Measurements from ENCODE around the gene JARID2. TPM values are rescaled to one million over a fixed set of nuclear protein-coding genes. Genes with fewer than 3 reads are reported as not detected.

JARID2 gene
- total RNA-seq, 1 donor from 2014 or later: 65.6 TPM

DNA sequence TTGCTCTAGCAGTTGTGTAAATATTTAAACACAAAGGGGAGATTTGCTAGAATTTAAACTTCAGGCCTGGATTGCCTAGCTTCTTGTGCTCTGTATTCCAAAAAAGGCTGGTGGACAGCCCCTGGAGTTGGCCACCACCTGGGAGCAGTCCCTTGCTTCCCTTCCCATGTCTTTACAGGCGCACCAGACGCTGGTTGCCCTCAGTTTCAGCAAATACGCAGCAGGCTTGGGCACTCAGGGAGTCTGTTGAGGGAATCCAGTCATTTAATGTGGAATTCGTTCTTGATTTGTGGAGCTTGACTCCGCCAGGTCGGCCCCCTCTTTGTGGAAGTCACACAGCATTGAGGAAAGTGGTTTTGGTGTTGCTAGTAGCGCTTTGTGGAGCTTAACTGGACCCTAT, 260.2 kb downstream of the JARID2 start:
- Mint-ChIP-seq H3K36me3 (ENCODE audit: insufficient read depth) (peaks cover 32% of the 10 kb centered on the region), H3K27me3 (no peaks in the 10 kb centered on the region), H3K9me3 (ENCODE audit: low read depth) (no peaks in the 10 kb centered on the region), H3K4me3 (ENCODE audit: low read depth) (no peak overlapping the region), H3K4me1 (ENCODE audit: low read depth) (peaks cover 9% of the 10 kb centered on the region), H3K27ac (peak overlapping the region; percentile 74)
- TF ChIP-seq, protein P1, sequence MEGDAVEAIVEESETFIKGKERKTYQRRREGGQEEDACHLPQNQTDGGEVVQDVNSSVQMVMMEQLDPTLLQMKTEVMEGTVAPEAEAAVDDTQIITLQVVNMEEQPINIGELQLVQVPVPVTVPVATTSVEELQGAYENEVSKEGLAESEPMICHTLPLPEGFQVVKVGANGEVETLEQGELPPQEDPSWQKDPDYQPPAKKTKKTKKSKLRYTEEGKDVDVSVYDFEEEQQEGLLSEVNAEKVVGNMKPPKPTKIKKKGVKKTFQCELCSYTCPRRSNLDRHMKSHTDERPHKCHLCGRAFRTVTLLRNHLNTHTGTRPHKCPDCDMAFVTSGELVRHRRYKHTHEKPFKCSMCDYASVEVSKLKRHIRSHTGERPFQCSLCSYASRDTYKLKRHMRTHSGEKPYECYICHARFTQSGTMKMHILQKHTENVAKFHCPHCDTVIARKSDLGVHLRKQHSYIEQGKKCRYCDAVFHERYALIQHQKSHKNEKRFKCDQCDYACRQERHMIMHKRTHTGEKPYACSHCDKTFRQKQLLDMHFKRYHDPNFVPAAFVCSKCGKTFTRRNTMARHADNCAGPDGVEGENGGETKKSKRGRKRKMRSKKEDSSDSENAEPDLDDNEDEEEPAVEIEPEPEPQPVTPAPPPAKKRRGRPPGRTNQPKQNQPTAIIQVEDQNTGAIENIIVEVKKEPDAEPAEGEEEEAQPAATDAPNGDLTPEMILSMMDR (IDR thresholded peaks at IDR 0.05; ENCODE audit: unreplicated experiment): no peak
- DNase-seq (ENCODE audit: low spot score, unreplicated experiment): no peak

DNA sequence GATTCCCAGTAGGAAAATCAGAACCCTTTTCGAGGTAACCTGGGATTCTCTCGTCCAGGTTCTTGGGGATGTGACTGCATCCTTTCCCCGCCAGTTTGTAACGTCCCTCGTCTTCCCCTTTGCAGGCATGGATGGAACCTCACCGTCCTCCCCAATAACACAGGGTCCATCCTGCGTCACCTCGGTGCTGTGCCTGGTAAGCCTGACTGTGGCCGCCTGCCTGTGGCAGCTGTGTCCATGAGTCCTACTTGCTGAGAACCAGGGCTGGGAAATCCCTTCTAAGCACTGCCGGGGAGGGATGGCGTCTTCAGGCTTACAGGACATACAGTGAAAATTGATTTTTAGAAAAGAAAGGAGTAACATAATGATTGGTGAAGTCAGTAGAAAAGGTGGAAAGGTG, 261.4 kb downstream of the JARID2 start:
- no peak for DNase-seq (ENCODE audit: low spot score, unreplicated experiment)
- no peaks in the 10 kb centered on the region for H3K9me3 Mint-ChIP-seq (ENCODE audit: low read depth)
- no peak overlapping the region for H3K4me3 Mint-ChIP-seq (ENCODE audit: low read depth)
- H3K36me3 Mint-ChIP-seq (ENCODE audit: insufficient read depth): peaks cover 29% of the 10 kb centered on the region
- H3K27me3 Mint-ChIP-seq: no peaks in the 10 kb centered on the region
- peaks cover 9% of the 10 kb centered on the region for H3K4me1 Mint-ChIP-seq (ENCODE audit: low read depth)
- TF ChIP-seq, protein P1 (IDR thresholded peaks at IDR 0.05; ENCODE audit: unreplicated experiment): no peak
- H3K27ac Mint-ChIP-seq: peak overlapping the region; percentile 22

DNA sequence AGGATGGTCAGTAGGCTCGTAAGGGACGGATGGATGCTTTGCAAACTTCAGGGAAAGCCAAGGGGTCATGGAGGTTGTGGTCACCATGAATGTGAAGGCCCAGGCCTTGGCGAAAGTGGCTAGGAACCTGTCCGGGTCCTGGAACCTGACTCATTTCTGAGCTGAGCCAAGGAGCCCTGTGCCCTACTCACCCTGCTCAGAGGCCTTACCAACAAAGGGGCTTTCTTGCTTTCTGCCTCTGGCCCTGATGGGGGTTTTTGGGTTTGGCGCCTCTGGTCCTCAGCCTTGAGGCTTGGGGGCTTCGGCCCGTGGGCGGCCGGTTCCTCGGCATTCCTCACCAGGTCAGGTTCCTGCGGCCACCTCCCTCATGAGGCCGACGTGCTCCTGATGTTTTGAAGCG, 261.9 kb downstream of the JARID2 start:
- TF ChIP-seq, protein P1 (IDR thresholded peaks at IDR 0.05; ENCODE audit: unreplicated experiment): no peak
- Mint-ChIP-seq H3K27ac (no peak overlapping the region), H3K9me3 (ENCODE audit: low read depth) (no peaks in the 10 kb centered on the region), H3K4me1 (ENCODE audit: low read depth) (peaks cover 9% of the 10 kb centered on the region), H3K27me3 (no peaks in the 10 kb centered on the region), H3K4me3 (ENCODE audit: low read depth) (no peak overlapping the region), H3K36me3 (ENCODE audit: insufficient read depth) (peaks cover 33% of the 10 kb centered on the region)
- DNase-seq (ENCODE audit: low spot score, unreplicated experiment): no peak

DNA sequence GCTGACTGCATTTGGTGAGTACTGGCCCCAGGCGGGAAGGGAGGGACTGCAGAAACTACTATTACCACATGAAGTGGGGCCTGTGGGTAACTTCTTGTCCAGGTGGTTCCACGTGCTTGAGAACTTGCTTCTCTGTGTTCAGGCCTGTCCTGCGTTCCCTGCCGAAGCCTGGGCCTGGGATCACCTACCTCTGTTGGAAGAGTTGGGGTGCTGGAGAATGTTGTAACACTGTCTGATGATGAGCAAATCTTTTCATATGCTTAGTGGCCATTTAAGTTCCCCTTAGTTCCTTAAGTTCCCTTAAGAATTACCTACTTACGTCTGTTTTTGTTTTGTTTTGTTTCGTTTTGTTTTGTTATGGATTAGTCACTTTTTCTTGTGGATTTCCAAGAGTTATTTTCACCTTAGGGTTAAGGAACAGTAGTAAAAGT, 262.6 kb downstream of the JARID2 start:
- H3K9me3 Mint-ChIP-seq (ENCODE audit: low read depth): no peaks in the 10 kb centered on the region
- TF ChIP-seq, protein P1 (IDR thresholded peaks at IDR 0.05; ENCODE audit: unreplicated experiment): no peak
- H3K4me1 Mint-ChIP-seq (ENCODE audit: low read depth): peaks cover 9% of the 10 kb centered on the region
- no peak overlapping the region for H3K4me3 Mint-ChIP-seq (ENCODE audit: low read depth)
- DNase-seq (ENCODE audit: low spot score, unreplicated experiment): no peak
- no peaks in the 10 kb centered on the region for H3K27me3 Mint-ChIP-seq
- peak overlapping the region; percentile 74 for H3K27ac Mint-ChIP-seq
- H3K36me3 Mint-ChIP-seq (ENCODE audit: insufficient read depth): peaks cover 30% of the 10 kb centered on the region

DNA sequence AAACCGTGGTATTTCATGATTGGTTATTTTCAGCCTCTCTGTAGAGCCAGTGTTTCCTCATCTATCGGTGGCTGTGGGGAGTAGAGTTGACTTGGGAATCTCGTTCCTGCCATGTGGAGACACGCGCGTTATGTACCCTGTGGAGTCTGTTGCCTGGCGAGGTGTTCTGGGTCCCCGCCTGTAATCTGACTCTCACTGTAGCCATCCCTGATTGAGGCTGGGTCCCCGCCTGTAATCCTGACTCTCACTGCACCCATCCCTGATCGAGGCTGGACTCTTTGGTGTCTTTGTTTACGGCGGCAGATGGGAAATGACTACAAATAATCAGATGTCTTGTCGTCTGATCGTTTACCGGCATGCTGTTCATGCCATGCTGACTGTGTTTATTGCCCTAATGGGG, 263.1 kb downstream of the JARID2 start:
- H3K27me3 Mint-ChIP-seq: no peaks in the 10 kb centered on the region
- H3K36me3 Mint-ChIP-seq (ENCODE audit: insufficient read depth): peaks cover 32% of the 10 kb centered on the region
- no peak for DNase-seq (ENCODE audit: low spot score, unreplicated experiment)
- no peak overlapping the region for H3K4me3 Mint-ChIP-seq (ENCODE audit: low read depth)
- peaks cover 9% of the 10 kb centered on the region for H3K4me1 Mint-ChIP-seq (ENCODE audit: low read depth)
- TF ChIP-seq, protein P1 (IDR thresholded peaks at IDR 0.05; ENCODE audit: unreplicated experiment): no peak
- H3K9me3 Mint-ChIP-seq (ENCODE audit: low read depth): no peaks in the 10 kb centered on the region
- no peak overlapping the region for H3K27ac Mint-ChIP-seq

Data from progenitor cell of endocrine pancreas (in vitro differentiated cells).